ENCODE results near the gene INPP5A.

Gene INPP5A

GRCh38 chr10:132774902-132775863 is 237.6 kb downstream of the INPP5A start:
- no peak for TF ChIP-seq CTCF (IDR thresholded peaks at IDR 0.05; ENCODE audit: low read depth, low read length)
- DNase-seq (ENCODE audit: extremely low read depth, low read depth): no peak

GRCh38 chr10:132776186-132776585 is 238.6 kb downstream of the INPP5A start:
- no peak for DNase-seq (ENCODE audit: extremely low read depth, low read depth)
- no peak for TF ChIP-seq CTCF (IDR thresholded peaks at IDR 0.05; ENCODE audit: low read depth, low read length)

- DNase-seq (ENCODE audit: extremely low read depth, low read depth): no peak
- TF ChIP-seq CTCF (IDR thresholded peaks at IDR 0.05; ENCODE audit: low read depth, low read length): no peak
Measured at GRCh38 chr10:132776821-132777220, 239.2 kb downstream of the INPP5A start.

- no peak for DNase-seq (ENCODE audit: extremely low read depth, low read depth)
- TF ChIP-seq CTCF (IDR thresholded peaks at IDR 0.05; ENCODE audit: low read depth, low read length): no peak
Measured at GRCh38 chr10:132777441-132777840, 239.9 kb downstream of the INPP5A start.

- no peak for DNase-seq (ENCODE audit: extremely low read depth, low read depth)
- TF ChIP-seq CTCF (IDR thresholded peaks at IDR 0.05; ENCODE audit: low read depth, low read length): no peak
Measured at GRCh38 chr10:132779549-132780294, 242.1 kb downstream of the INPP5A start.

GRCh38 chr10:132780356-132780755 is 242.8 kb downstream of the INPP5A start:
- no peak for DNase-seq (ENCODE audit: extremely low read depth, low read depth)
- no peak for TF ChIP-seq CTCF (IDR thresholded peaks at IDR 0.05; ENCODE audit: low read depth, low read length)

GRCh38 chr10:132781556-132781955 is 244.0 kb downstream of the INPP5A start:
- DNase-seq (ENCODE audit: extremely low read depth, low read depth): no peak
- no peak for TF ChIP-seq CTCF (IDR thresholded peaks at IDR 0.05; ENCODE audit: low read depth, low read length)

All from AG09319 (cell line).